AG04449 (cell line): ENCODE data around the gene TJAP1.

ENCODE experiments used
- CTCF ChIA-PET: fragments of 350-600 bp; formaldehyde crosslinking; extraction: SDS; loops from one replicate; lab custom pipeline; 2021; ENCODE audit warnings: antibody characterized with exemption; lab: Yijun Ruan, JAX
- POLR2A ChIA-PET: fragments of 400-600, 350-600 bp; formaldehyde crosslinking; extraction: SDS; loops from one replicate; lab custom pipeline; 2020; ENCODE audit warnings: antibody characterized with exemption, inconsistent platforms; lab: Yijun Ruan, JAX
- DNase-seq: peaks from one replicate; pipeline ENCODE4 v3.0.0-alpha.2; 2010; ENCODE audit warnings: low read depth, low spot score
- H3K4me3 ChIP-seq: 2 replicates; pipeline ENCODE4 v1.5.1; 2011; ENCODE audit warnings: low read depth, mild to moderate bottlenecking, control low read depth, low read length
- CTCF ChIP-seq: IDR thresholded peaks from one replicate; pipeline ENCODE4 v1.5.1; 2011; ENCODE audit warnings: mild to moderate bottlenecking, moderate library complexity, low read length, control low read depth, inconsistent platforms; ENCODE audit not compliant: insufficient read depth; ENCODE audit errors: missing control alignments

TJAP1 gene

GRCh38 chr6:43442935-43443334 lies 34.4 kb upstream of the TJAP1 start:
- no peak for DNase-seq
- ChIA-PET POLR2A (no interaction called here), CTCF (interaction anchor here (1.0 to 4.7 kb wide), 3 partner anchors 12 to 28 kb away, joined by 4 to 33 read pairs (median 5); partner anchors contain the start of genes ABCC10 and DLK2)
- H3K4me3 ChIP-seq = no peak overlapping the region
- TF ChIP-seq CTCF = no peak

GRCh38 chr6:43444036-43444435 lies 33.3 kb upstream of the TJAP1 start:
- CTCF ChIA-PET = interaction anchor here (0.6 to 4.7 kb wide), 4 partner anchors 10 to 215 kb away, joined by 3 to 33 read pairs (median 4); partner anchors contain the start of genes DLK2 and DNPH1
- no peak overlapping the region for H3K4me3 ChIP-seq
- DNase-seq = no peak
- POLR2A ChIA-PET = no interaction called here
- no peak for TF ChIP-seq CTCF

- no peak overlapping the region for H3K4me3 ChIP-seq
- no peak for DNase-seq
- CTCF ChIA-PET = interaction anchor here (0.6 to 4.7 kb wide), 3 partner anchors 10 to 216 kb away, joined by 3 to 33 read pairs (median 5); partner anchors contain the start of genes DLK2 and DNPH1
- no peak for TF ChIP-seq CTCF
- POLR2A ChIA-PET = no interaction called here
Measured at GRCh38 chr6:43444582-43444981, 32.8 kb upstream of the TJAP1 start.

- POLR2A ChIA-PET = no interaction called here
- CTCF ChIA-PET = interaction anchor here (4.7 to 6.1 kb wide), 2 partner anchors 9 to 61 kb away, joined by 33 read pairs; partner anchors contain the start of gene DLK2
- no peak overlapping the region for H3K4me3 ChIP-seq
- DNase-seq = no peak
- TF ChIP-seq CTCF = no peak
Measured at GRCh38 chr6:43445576-43445975, 31.8 kb upstream of the TJAP1 start.

- no peak for TF ChIP-seq CTCF
- DNase-seq = no peak
- POLR2A ChIA-PET = no interaction called here
- CTCF ChIA-PET = interaction anchor here (0.9 to 6.1 kb wide), 4 partner anchors 20 to 59 kb away, joined by 3 to 33 read pairs (median 4); partner anchors contain the start of gene ABCC10
- H3K4me3 ChIP-seq = no peak overlapping the region
Measured at GRCh38 chr6:43447604-43448003, 29.8 kb upstream of the TJAP1 start.

GRCh38 chr6:43448916-43449315 lies 28.5 kb upstream of the TJAP1 start:
- POLR2A ChIA-PET = interaction anchor here (0.6 kb wide), 1 partner anchor 61 kb away, joined by 3 read pairs; the partner anchor contains the start of gene LRRC73
- CTCF ChIA-PET = interaction anchor here (0.7 to 6.1 kb wide), 5 partner anchors 9 to 185 kb away, joined by 3 to 33 read pairs (median 5); partner anchors contain the start of gene ABCC10

More at GRCh38 chr6:43448916-43449315, 28.5 kb upstream of the TJAP1 start:
- H3K4me3 ChIP-seq = no peak overlapping the region
- TF ChIP-seq CTCF = no peak
- no peak for DNase-seq
